Ureter (tissue), 1 donor: Measurements from ENCODE around the gene GTPBP3. TPM values are rescaled to one million over a fixed set of nuclear protein-coding genes. Genes with fewer than 3 reads are reported as not detected.
"Not testable (repeated sequence)": the region's sequence is repeated elsewhere in the genome, so short reads cannot be mapped to it uniquely, and the experiment has no call there.

Source experiments
- DNase-seq: peaks from one replicate; pipeline ENCODE4 v3.0.0-alpha.2; 2020; ENCODE audit warnings: low spot score
- total RNA-seq: library from RNA; stranded (reverse); gene quantifications from one replicate; pipeline ENCODE4 v1.2.4, GENCODE V29; 2023
- donor health status: DM: yes; HTN: yes; CAD: no.

Gene GTPBP3
- total RNA-seq, 1 donor from 2014 or later: 30.3 TPM

GRCh38 chr19:17341386-17341785 is 4.0 kb downstream of the GTPBP3 start:
- DNase-seq: no peak

DNA sequence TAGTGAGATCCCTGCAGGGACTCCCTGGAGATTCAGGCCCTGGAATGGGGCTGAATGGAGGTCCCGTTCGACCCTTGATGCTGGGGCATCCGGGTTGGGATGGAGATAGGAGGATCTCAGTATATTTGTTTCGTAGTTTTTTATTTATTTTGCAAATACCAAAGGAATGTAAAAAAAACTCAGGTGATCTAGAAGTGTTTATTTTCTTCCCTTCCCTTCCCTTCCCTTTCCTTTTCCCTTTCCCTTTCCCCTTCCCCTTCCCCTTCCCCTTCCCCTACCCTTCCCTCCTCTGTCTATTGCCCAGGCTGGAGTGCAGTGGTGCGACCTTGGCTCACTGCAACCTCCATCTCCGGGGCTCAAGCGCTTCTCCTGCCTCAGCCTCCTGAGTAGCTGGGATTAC is 4.5 kb downstream of the GTPBP3 start:
- DNase-seq: no peak

DNA sequence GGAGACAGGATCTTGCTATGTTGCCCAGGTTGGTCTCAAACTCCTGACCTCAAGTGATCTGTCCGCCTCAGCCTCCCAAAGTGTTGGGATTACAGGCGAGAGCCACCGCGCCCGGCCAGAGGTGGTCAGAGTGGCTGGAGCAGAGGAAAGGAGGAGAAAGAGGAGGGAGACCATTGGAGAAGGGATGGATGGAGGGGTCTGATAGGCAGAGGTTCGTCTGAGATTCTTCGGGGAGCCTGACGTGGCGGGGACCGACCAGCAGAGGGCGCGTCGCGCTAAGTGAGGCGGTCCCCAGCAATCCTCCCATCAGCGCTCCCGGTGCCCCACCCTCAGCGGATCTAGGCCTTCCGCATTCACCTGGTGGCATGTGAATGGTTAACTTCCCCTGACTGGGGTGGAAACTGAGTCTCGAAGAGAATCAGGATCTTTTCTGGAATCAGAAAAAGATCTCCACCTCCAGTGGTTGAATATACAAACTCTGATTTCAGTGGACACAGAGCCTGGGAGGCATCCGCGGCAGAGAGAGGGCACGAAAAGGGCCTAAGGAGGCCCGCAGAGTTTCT is 8.8 kb downstream of the GTPBP3 start:
- peak; percentile 79 for DNase-seq

DNA sequence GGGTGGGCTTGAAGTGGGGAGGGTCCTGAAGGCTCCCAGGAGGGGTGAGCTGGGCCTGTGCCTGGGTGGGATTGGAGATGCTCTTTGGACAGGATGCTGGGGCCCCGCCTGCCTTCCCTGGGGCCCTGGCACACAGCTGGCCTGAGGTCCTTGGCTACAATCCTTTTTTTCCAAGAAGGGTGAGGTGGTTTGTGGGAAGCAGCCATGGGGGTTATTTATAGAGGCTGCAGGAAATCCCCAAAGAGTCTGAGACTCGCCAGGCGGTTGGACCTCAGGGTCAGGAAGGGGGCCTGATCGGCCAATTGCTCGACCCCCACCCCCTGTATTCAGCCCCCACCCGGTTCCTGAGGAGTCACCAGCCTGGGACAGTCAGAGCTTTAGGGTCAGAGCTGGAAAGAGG is 10.0 kb downstream of the GTPBP3 start:
- no peak for DNase-seq

DNA sequence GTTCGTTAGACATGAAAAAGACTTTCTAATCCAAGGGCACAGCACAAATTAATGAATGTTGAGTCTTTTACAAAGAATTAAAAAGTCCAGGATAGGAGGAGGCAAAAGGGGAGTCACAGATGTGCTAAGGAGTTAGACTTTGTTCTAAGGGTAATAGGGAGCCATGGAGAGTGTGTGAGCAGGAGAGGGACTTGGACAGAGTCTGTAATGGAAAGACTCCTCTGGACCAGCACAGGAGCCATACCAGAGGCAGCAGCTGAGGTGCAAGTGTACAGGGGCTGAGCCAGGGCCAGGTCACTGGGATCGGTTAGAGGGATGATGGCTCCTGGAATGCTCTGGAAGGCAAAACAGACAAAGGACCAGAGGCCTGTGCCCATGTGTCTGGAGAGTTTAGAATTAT is 10.5 kb downstream of the GTPBP3 start:
- DNase-seq: no peak

DNA sequence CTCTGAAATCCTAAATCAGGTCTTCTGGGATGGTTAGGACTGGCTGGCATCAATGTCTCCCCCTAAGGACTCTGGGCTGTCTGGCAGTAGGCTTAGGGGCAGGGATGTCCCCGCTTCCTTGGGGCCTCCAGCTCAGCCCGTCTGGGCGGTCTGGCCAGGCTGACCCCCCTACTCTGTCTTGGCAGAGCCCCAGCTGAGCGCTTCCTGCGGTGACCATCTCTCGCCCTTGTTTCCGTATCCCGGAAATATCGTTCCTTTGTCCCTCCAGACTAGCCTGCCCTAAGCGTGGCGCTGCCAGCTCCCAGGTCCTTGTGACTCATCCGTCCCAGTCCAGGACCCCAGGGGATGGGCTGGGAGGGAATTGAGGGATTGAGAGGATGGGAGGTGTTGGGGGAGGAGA is 11.3 kb downstream of the GTPBP3 start:
- peak; percentile 74 for DNase-seq

GRCh38 chr19:17351815-17352435 is 14.6 kb downstream of the GTPBP3 start:
- DNase-seq: no peak

DNA sequence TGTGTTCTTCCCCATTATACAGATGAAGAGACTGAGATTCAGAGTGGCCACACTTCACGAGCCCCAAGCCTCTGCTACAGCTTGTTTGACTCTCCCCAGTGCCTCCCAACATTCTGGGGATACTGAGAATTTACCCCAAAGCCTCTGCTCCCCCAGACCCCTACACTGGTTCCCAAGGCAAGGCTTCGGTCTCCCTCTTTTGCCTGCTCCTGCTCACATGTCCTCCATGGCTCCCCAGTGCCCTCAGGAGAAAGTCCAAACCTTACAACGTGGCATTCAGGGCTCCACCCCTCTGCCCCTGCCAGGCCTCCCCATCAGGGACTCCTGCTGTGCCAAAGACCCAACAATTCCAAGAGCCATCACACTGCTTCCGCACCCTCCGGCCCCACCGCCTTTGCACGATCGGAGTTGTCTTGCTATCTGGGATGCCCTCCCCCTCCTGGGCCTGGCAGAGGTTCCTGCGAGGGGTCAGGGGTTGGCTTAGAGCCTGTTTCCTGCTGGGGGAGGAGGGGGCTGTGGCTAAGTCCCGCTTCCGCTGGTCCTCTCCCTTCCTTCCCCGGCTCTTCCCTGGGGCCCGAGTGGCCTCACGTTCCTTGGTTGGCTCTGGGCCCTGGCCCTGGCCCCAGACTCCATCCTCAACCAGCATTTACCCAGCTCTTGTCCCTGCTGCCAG is 15.4 kb downstream of the GTPBP3 start:
- DNase-seq: no peak

- no peak for DNase-seq
Measured at GRCh38 chr19:17353386-17353785, 16.0 kb downstream of the GTPBP3 start.

DNA sequence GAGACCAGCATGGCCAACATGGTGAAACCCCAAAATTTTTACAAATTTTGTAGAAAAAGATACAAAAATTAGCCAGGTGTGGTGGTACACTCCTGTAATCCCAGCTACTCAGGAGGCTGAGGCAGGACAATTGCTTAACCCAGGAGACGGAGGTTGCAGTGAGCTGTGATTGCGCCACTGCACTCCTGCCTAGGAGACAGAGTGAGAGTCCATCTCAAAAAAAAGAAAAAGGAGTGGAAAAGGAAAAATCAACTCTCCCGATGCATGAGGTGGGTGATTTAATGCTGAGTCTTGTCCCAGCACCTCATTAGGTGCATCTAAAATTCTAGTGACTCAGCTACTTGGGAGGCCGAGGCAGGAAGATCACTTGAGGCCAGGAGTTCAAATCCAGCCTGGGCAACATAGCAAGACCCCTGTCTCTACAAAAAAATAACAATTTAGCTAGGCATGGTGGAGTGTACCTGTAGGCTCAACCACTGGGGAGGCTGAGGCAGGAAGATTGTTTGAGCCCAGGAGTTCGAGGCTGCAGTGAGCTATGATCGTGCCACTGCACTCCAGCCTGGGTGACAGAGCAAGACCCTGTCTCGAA is 19.8 kb downstream of the GTPBP3 start:
- DNase-seq: no peak

DNA sequence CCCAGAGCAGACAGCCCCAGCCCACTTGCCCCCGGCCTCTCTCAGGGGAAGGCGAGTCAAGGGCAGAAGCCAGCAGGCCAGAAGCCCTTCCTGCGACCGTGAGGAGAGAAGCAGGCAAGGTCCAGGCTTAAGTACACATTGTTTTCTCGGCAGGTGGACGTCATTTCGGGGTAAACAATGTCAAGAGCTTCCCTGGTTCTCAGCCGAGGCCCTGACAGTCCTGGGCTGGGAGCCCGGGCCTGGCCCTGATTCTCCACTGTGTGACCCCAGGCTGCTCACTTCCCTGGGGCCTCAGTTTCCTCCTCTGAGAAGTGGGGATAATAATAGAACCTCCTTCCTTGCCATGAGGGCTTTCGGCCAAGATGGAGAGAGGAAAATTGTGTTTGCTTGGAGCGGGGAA is 20.4 kb downstream of the GTPBP3 start:
- no peak for DNase-seq

DNA sequence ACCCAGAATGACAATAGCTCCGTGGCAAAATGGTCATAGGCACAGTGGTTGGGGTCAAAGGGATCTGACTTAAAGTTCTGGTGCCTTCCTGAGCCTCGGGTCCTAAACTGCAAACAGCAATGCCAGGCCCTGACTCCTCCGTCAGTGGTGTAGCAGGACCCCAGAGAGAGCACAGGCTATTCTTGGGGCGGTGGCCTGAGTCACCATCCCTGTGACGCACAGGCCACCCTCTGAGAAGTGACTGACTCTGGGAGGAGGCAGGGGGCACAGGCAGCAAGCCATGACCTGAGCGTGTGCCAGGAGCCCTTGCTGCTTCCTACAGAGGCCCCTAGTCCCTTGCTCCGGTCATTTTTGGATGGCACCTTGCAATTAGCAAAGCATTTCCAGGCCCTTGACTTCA is 21.0 kb downstream of the GTPBP3 start:
- DNase-seq: no peak

DNA sequence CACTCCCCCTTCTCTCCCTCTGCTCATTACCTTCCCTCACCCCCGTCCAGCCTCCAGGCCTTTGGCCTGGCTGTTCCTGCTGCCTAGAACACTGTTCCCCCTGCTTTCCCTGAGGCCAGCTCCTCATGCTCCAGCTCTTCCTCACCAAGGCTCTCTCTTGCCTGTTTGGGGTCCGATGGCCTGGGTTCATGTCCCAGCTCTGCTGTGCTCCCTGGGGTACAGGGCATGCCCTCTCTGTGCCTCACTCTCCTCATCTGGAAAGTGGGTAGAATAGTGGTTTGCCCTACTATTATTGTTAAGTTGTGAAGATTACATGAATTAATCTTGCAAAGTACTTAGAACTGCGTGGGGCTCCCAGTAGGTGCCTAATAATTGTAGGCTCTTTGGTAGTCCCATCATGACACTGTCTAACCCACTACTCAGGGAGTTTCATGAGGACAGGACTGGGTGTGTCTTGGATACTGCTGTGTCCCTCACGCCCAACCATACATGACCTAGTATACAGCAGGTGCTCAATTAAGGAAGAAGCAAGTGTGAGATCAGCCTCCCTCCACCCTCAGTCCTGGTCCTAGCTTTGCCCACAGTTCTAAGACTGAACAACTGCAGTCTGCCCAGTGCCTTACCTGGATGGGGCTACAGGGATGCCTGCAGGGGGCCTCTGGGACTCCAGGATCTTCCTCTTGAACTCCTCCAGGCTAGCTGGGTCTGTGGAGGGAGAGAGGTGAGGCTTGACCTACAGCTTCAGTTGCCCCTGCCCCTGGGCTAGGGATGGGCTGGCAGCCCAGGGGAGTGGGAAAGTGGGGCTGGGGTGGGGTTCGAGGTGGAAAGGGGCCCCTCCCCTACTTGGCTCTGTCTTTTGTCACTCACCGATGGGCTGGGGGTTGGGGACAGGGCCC is 22.8 kb downstream of the GTPBP3 start:
- DNase-seq: no peak

GRCh38 chr19:17363852-17364605 is 26.7 kb downstream of the GTPBP3 start:
- DNase-seq: not testable (repeated sequence)

- no peak for DNase-seq
Measured at GRCh38 chr19:17365361-17365760, 28.0 kb downstream of the GTPBP3 start.

GRCh38 chr19:17370026-17370587 is 32.8 kb downstream of the GTPBP3 start:
- no peak for DNase-seq

GRCh38 chr19:17376935-17377600 is 39.7 kb downstream of the GTPBP3 start, which contains the start of gene PLVAP:
Gene PLVAP, minus strand, starts transcription at chr19:17377342. Its CDS starts 54 bp downstream, at chr19:17377288.
- DNase-seq: no peak

GRCh38 chr19:17378271-17378670 is 40.9 kb downstream of the GTPBP3 start:
- no peak for DNase-seq

- no peak for DNase-seq
Measured at GRCh38 chr19:17379221-17379631, 41.9 kb downstream of the GTPBP3 start.
